WTC11 (cell line): Measurements from ENCODE around the gene MAGOHB. TPM values are rescaled to one million over a fixed set of nuclear protein-coding genes. Genes with fewer than 3 reads are reported as not detected.

ENCODE experiments used
- ATAC-seq: fragments of 200-7000 bp; cut with Tn5 transposase; 2 replicates; pipeline ENCODE4 v1.10.0; 2021; ENCODE audit warnings: mild to moderate bottlenecking, moderate library complexity
- CTCF ChIA-PET: fragments of 300-600 bp; sonication (Branson Sonifier 250); formaldehyde crosslinking; loops from one replicate; lab custom pipeline; 2021; ENCODE audit warnings: antibody characterized with exemption; lab: Charles Lee
- POLR2A ChIA-PET: fragments of 350-600 bp; sonication (Branson Sonifier 250); formaldehyde crosslinking; loops from one replicate; lab custom pipeline; 2021; ENCODE audit warnings: antibody characterized with exemption; lab: Charles Lee
- DNase-seq: peaks from one replicate; pipeline ENCODE4 v3.0.0; 2021; ENCODE audit warnings: low spot score
- H3K27ac Mint-ChIP-seq: 2 replicates; pipeline ENCODE4 v1.8.0; 2021; ENCODE audit warnings: mixed read lengths
- H3K27me3 Mint-ChIP-seq: 2 replicates; pipeline ENCODE4 v1.8.0; 2021; ENCODE audit warnings: low read depth, mild to moderate bottlenecking, moderate library complexity, mixed read lengths
- H3K36me3 Mint-ChIP-seq: 2 replicates; pipeline ENCODE4 v1.8.0; 2021; ENCODE audit warnings: mixed read lengths
- H3K4me1 Mint-ChIP-seq: 2 replicates; pipeline ENCODE4 v1.8.0; 2022; ENCODE audit warnings: mixed read lengths
- H3K4me3 Mint-ChIP-seq: 2 replicates; pipeline ENCODE4 v1.8.0; 2021; ENCODE audit warnings: mild to moderate bottlenecking, moderate library complexity, mixed read lengths
- H3K9me3 Mint-ChIP-seq: 2 replicates; pipeline ENCODE4 v1.8.0; 2021; ENCODE audit warnings: mixed read lengths
- ATF1 ChIP-seq: sonication (generic); formaldehyde crosslinking; IDR thresholded peaks from 2 replicates; pipeline ENCODE4 v1.8.1; 2023; ENCODE audit warnings: mild to moderate bottlenecking, moderate library complexity, missing genetic modification reagents
- CBFB ChIP-seq: sonication (generic); formaldehyde crosslinking; IDR thresholded peaks from 2 replicates; pipeline ENCODE4 v1.8.1; 2022; ENCODE audit warnings: mild to moderate bottlenecking, low read depth, missing genetic modification reagents
- CREM ChIP-seq: sonication (generic); formaldehyde crosslinking; IDR thresholded peaks from 2 replicates; pipeline ENCODE4 v1.8.1; 2022; ENCODE audit warnings: mild to moderate bottlenecking, missing genetic modification reagents, moderate library complexity
- EMX1 ChIP-seq: fragments of 250-450 bp; sonication (Bioruptor Pico); IDR thresholded peaks from 2 replicates; pipeline ENCODE4 v1.8.0; 2021; ENCODE audit warnings: mild to moderate bottlenecking
- ESRRA ChIP-seq: sonication (generic); formaldehyde crosslinking; IDR thresholded peaks from 2 replicates; pipeline ENCODE4 v1.8.1; 2022; ENCODE audit warnings: mild to moderate bottlenecking, missing genetic modification reagents, borderline replicate concordance
- FOXJ3 ChIP-seq: sonication (generic); formaldehyde crosslinking; IDR thresholded peaks from 2 replicates; pipeline ENCODE4 v1.9.0; 2021; ENCODE audit warnings: missing genetic modification reagents, mild to moderate bottlenecking, borderline replicate concordance
- JUN ChIP-seq: sonication (generic); formaldehyde crosslinking; IDR thresholded peaks from 2 replicates; pipeline ENCODE4 v1.8.0; 2023; ENCODE audit warnings: mild to moderate bottlenecking, missing genetic modification reagents
- SMAD3 ChIP-seq: sonication (generic); formaldehyde crosslinking; IDR thresholded peaks from 2 replicates; pipeline ENCODE4 v1.8.0; 2022; ENCODE audit warnings: missing genetic modification reagents, mild to moderate bottlenecking, borderline replicate concordance
- ZBTB21 ChIP-seq: sonication (generic); formaldehyde crosslinking; IDR thresholded peaks from 2 replicates; pipeline ENCODE4 v1.8.1; 2023; ENCODE audit warnings: mild to moderate bottlenecking, missing genetic modification reagents, borderline replicate concordance
- ZNF232 ChIP-seq: sonication (generic); formaldehyde crosslinking; IDR thresholded peaks from 2 replicates; pipeline ENCODE4 v1.8.0; 2022; ENCODE audit warnings: mild to moderate bottlenecking, missing genetic modification reagents
- total RNA-seq: library from RNA; stranded (reverse); gene quantifications from 3 replicates; pipeline ENCODE4 v1.2.3, GENCODE V29; 2021
- TF ChIP-seq, protein P1 (sequence below): sonication (generic); formaldehyde crosslinking; IDR thresholded peaks from 2 replicates; pipeline ENCODE4 v1.8.0; 2022; ENCODE audit warnings: mild to moderate bottlenecking, missing genetic modification reagents
- TF ChIP-seq, protein P2 (sequence below): fragments of 200-600 bp; IDR thresholded peaks from 2 replicates; pipeline ENCODE4 v1.8.0; 2022; ENCODE audit warnings: antibody characterized with exemption
- TF ChIP-seq, protein P3 (sequence below): fragments of 250-450 bp; sonication (Bioruptor Pico); conservative IDR thresholded peaks from 2 replicates; pipeline ENCODE4 v1.9.0; 2021; ENCODE audit warnings: mild to moderate bottlenecking
- TF ChIP-seq, protein P4 (sequence below): sonication (generic); formaldehyde crosslinking; IDR thresholded peaks from 2 replicates; pipeline ENCODE4 v1.8.0; 2023; ENCODE audit warnings: missing genetic modification reagents, mild to moderate bottlenecking, borderline replicate concordance
- TF ChIP-seq, protein P5 (sequence below): sonication (generic); formaldehyde crosslinking; IDR thresholded peaks from 2 replicates; pipeline ENCODE4 v1.8.1; 2023; ENCODE audit warnings: mild to moderate bottlenecking, missing genetic modification reagents

The MAGOHB gene
- total RNA-seq, 1 experiment from 2014 or later, result 36.1 TPM

DNA sequence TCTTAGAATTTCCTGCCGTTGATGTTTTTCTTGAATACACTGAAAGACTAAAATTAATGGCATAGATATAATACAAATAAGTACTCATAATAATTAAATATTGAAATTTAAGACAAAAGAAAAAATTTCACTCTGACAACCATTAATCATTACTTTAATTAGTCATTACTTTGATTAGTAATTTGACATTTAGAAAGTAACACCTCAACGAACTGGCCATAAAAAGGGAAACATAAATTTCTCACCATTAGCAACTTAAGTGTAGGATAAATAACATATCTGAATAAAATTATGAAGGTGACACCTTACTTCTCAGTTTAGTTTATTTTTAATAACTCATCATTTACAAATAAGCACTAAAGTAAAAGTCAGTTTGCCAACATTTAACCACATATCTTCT, 17.5 kb downstream of the MAGOHB start:
- TF ChIP-seq, protein P1, sequence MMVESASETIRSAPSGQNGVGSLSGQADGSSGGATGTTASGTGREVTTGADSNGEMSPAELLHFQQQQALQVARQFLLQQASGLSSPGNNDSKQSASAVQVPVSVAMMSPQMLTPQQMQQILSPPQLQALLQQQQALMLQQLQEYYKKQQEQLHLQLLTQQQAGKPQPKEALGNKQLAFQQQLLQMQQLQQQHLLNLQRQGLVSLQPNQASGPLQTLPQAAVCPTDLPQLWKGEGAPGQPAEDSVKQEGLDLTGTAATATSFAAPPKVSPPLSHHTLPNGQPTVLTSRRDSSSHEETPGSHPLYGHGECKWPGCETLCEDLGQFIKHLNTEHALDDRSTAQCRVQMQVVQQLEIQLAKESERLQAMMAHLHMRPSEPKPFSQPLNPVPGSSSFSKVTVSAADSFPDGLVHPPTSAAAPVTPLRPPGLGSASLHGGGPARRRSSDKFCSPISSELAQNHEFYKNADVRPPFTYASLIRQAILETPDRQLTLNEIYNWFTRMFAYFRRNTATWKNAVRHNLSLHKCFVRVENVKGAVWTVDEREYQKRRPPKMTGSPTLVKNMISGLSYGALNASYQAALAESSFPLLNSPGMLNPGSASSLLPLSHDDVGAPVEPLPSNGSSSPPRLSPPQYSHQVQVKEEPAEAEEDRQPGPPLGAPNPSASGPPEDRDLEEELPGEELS (CRISPR knock-in tag), result no peak
- TF ChIP-seq, protein P2, sequence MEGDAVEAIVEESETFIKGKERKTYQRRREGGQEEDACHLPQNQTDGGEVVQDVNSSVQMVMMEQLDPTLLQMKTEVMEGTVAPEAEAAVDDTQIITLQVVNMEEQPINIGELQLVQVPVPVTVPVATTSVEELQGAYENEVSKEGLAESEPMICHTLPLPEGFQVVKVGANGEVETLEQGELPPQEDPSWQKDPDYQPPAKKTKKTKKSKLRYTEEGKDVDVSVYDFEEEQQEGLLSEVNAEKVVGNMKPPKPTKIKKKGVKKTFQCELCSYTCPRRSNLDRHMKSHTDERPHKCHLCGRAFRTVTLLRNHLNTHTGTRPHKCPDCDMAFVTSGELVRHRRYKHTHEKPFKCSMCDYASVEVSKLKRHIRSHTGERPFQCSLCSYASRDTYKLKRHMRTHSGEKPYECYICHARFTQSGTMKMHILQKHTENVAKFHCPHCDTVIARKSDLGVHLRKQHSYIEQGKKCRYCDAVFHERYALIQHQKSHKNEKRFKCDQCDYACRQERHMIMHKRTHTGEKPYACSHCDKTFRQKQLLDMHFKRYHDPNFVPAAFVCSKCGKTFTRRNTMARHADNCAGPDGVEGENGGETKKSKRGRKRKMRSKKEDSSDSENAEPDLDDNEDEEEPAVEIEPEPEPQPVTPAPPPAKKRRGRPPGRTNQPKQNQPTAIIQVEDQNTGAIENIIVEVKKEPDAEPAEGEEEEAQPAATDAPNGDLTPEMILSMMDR, result no peak
- TF ChIP-seq CREM (CRISPR knock-in tag) (no peak), CBFB (no peak), ZNF232 (CRISPR knock-in tag) (no peak), JUN (CRISPR knock-in tag) (no peak), ATF1 (CRISPR knock-in tag) (no peak), ZBTB21 (CRISPR knock-in tag) (no peak), SMAD3 (CRISPR knock-in tag) (no peak), EMX1 (CRISPR knock-in tag) (no peak), FOXJ3 (no peak), ESRRA (CRISPR knock-in tag) (no peak)
- TF ChIP-seq, protein P3, sequence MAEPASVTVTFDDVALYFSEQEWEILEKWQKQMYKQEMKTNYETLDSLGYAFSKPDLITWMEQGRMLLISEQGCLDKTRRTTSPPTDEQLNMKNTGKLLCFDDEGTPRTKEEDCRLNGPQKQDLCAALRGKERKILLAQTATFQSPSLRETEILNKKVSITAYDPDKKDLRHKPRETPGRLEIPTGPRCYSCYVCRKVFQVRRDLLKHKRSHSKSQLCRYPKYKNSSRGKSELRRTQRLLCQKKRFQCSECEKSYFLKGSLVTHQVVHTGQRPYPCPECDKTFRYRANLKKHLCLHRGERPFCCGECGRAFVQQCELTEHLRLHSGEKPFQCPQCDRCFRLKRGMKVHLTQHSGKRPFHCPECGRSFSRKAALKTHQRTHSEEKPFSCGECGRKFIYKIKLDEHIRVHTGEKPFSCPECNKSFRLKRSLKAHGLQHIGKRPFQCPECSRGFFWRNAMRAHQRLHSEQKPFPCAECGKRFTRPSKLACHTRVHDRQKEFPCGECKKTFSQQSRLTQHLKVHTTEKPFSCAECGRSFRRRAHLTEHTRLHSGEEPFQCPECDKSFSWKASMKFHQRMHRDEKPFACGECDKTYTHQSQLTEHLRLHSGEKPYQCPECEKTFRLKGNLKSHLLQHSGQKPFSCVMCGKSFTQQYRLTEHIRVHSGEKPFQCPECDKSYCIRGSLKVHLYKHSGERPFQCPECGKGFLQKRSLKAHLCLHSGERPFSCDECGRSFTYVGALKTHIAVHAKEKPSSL, result no peak
- TF ChIP-seq, protein P4, sequence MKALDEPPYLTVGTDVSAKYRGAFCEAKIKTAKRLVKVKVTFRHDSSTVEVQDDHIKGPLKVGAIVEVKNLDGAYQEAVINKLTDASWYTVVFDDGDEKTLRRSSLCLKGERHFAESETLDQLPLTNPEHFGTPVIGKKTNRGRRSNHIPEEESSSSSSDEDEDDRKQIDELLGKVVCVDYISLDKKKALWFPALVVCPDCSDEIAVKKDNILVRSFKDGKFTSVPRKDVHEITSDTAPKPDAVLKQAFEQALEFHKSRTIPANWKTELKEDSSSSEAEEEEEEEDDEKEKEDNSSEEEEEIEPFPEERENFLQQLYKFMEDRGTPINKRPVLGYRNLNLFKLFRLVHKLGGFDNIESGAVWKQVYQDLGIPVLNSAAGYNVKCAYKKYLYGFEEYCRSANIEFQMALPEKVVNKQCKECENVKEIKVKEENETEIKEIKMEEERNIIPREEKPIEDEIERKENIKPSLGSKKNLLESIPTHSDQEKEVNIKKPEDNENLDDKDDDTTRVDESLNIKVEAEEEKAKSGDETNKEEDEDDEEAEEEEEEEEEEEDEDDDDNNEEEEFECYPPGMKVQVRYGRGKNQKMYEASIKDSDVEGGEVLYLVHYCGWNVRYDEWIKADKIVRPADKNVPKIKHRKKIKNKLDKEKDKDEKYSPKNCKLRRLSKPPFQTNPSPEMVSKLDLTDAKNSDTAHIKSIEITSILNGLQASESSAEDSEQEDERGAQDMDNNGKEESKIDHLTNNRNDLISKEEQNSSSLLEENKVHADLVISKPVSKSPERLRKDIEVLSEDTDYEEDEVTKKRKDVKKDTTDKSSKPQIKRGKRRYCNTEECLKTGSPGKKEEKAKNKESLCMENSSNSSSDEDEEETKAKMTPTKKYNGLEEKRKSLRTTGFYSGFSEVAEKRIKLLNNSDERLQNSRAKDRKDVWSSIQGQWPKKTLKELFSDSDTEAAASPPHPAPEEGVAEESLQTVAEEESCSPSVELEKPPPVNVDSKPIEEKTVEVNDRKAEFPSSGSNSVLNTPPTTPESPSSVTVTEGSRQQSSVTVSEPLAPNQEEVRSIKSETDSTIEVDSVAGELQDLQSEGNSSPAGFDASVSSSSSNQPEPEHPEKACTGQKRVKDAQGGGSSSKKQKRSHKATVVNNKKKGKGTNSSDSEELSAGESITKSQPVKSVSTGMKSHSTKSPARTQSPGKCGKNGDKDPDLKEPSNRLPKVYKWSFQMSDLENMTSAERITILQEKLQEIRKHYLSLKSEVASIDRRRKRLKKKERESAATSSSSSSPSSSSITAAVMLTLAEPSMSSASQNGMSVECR, result no peak
- TF ChIP-seq, protein P5, sequence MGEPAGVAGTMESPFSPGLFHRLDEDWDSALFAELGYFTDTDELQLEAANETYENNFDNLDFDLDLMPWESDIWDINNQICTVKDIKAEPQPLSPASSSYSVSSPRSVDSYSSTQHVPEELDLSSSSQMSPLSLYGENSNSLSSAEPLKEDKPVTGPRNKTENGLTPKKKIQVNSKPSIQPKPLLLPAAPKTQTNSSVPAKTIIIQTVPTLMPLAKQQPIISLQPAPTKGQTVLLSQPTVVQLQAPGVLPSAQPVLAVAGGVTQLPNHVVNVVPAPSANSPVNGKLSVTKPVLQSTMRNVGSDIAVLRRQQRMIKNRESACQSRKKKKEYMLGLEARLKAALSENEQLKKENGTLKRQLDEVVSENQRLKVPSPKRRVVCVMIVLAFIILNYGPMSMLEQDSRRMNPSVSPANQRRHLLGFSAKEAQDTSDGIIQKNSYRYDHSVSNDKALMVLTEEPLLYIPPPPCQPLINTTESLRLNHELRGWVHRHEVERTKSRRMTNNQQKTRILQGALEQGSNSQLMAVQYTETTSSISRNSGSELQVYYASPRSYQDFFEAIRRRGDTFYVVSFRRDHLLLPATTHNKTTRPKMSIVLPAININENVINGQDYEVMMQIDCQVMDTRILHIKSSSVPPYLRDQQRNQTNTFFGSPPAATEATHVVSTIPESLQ (CRISPR knock-in tag), result no peak
- Mint-ChIP-seq H3K9me3 (no peaks in the 10 kb centered on the region), H3K27ac (no peak overlapping the region), H3K36me3 (peaks cover 5% of the 10 kb centered on the region; the same call in 1 of the 2 replicates), H3K4me1 (no peaks in the 10 kb centered on the region), H3K27me3 (no peaks in the 10 kb centered on the region), H3K4me3 (no peak overlapping the region)
- ChIA-PET CTCF (no interaction called here), POLR2A (no interaction called here)
- no peak for DNase-seq
- no peak for ATAC-seq
